A673 (cell line): ENCODE measurements around the gene KIFC3. TPM values are rescaled to one million over a fixed set of nuclear protein-coding genes. Genes with fewer than 3 reads are reported as not detected.

Experiments used
- BruUV-seq: library from RNA; stranded (reverse); fragments of 400-500 nt; replicated peaks from 2 replicates; lab custom pipeline; 2021; lab: Mats Ljungman, UMichigan
- CTCF ChIA-PET: fragments of 300-600 bp; sonication (Branson Sonifier 250); formaldehyde crosslinking; loops from one replicate; lab custom pipeline; 2022; ENCODE audit warnings: antibody characterized with exemption; lab: Charles Lee
- POLR2A ChIA-PET: fragments of 300-600 bp; sonication (Branson Sonifier 250); formaldehyde crosslinking; loops from one replicate; lab custom pipeline; 2022; ENCODE audit warnings: antibody characterized with exemption; ENCODE audit not compliant: low non-redundant PET; lab: Charles Lee
- DNase-seq: peaks from one replicate; pipeline ENCODE4 v3.0.0-alpha.2; 2015; ENCODE audit warnings: low spot score
- H3K27ac ChIP-seq: fragments of 200-600 bp; sonication (generic); 2 replicates; pipeline ENCODE4 v1.5.1; 2016; ENCODE audit warnings: mixed run types, low read depth, mild to moderate bottlenecking, mixed read lengths, antibody characterized with exemption, low read length; ENCODE audit not compliant: poor library complexity, severe bottlenecking
- H3K27me3 ChIP-seq: fragments of 200-600 bp; sonication (generic); replicated peaks from 2 replicates; pipeline ENCODE4 v1.6.1; 2017; ENCODE audit warnings: mixed run types, low read depth, mild to moderate bottlenecking, mixed read lengths, antibody characterized with exemption, low read length; ENCODE audit not compliant: insufficient read depth, poor library complexity
- H3K36me3 ChIP-seq: fragments of 200-600 bp; sonication (generic); 2 replicates; pipeline ENCODE4 v1.6.1; 2016; ENCODE audit warnings: mixed run types, mild to moderate bottlenecking, mixed read lengths, antibody characterized with exemption, low read length; ENCODE audit not compliant: insufficient read depth, poor library complexity, severe bottlenecking
- H3K4me1 ChIP-seq: fragments of 200-600 bp; sonication (generic); 2 replicates; pipeline ENCODE4 v1.6.1; 2017; ENCODE audit warnings: mixed run types, mild to moderate bottlenecking, mixed read lengths, antibody characterized with exemption, low read length; ENCODE audit not compliant: insufficient read depth, poor library complexity, severe bottlenecking
- H3K4me3 ChIP-seq: fragments of 200-600 bp; sonication (generic); 2 replicates; pipeline ENCODE4 v1.5.1; 2016; ENCODE audit warnings: low read depth, mixed run types, mild to moderate bottlenecking, mixed read lengths, low read length; ENCODE audit not compliant: poor library complexity, severe bottlenecking
- H3K9me3 ChIP-seq: fragments of 200-600 bp; sonication (generic); 2 replicates; pipeline ENCODE4 v1.6.1; 2016; ENCODE audit warnings: mixed run types, low read depth, mild to moderate bottlenecking, mixed read lengths, antibody characterized with exemption, low read length; ENCODE audit not compliant: poor library complexity, severe bottlenecking
- EZH2 ChIP-seq: fragments of 200-600 bp; sonication (generic); IDR thresholded peaks from 2 replicates; pipeline ENCODE4 v1.6.1; 2017; ENCODE audit warnings: borderline replicate concordance, low read depth, mild to moderate bottlenecking, mixed read lengths, antibody characterized with exemption, low read length; ENCODE audit not compliant: poor library complexity, severe bottlenecking
- intact Hi-C: fragments of 100-400 bp; cut with micrococcal nuclease; formaldehyde crosslinking; loops from one replicate; pipeline ENCODE4 v1.10.0; 2022; ENCODE audit not compliant: unreplicated experiment
- total RNA-seq: library from RNA; stranded (reverse); gene quantifications from 2 replicates; pipeline ENCODE4 v1.2.3, GENCODE V29; 2021
- TF ChIP-seq, protein P1 (sequence below): fragments of 300-800, 200-600 bp; sonication (generic); conservative IDR thresholded peaks from 2 replicates; pipeline ENCODE4 v1.5.1; 2017; ENCODE audit warnings: low read depth, mild to moderate bottlenecking, antibody characterized with exemption, low read length, moderate library complexity, mixed read lengths

The KIFC3 gene
- total RNA-seq, 1 experiment from 2014 or later: 198 TPM

DNA sequence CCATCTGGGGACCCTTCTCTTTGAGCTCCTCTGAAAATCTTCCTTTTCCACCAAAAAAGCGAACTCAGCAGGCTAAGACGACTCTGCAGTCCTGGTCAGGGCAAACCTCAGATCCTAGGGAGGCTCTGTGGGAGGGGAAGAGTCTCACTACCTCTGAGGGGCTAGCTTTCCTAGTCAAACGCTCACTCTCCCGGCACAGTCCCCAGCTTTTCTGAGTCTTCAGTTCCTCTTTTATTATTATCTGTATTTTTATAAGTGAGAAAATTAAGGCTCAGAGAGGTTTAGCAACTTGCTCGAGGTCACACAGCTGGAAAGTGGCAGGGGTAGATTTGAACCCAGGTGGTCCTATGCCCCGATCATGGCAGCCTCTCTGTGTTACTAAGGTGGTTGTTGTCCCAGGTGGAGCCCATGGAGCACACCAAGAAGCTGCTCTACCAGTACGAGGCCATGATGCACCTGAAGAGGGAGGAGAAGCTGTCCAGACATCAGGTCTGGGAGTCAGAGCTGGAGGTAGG is 75.8 kb downstream of the KIFC3 start:
- POLR2A ChIA-PET: no interaction called here
- Histone ChIP-seq H3K9me3 (no peaks in the 10 kb centered on the region), H3K36me3 (no peaks in the 10 kb centered on the region), H3K27ac (no peak overlapping the region), H3K27me3 (no peaks in the 10 kb centered on the region), H3K4me1 (no peaks in the 10 kb centered on the region), H3K4me3 (no peak overlapping the region)
- TF ChIP-seq EZH2: no peak
- TF ChIP-seq, protein P1, sequence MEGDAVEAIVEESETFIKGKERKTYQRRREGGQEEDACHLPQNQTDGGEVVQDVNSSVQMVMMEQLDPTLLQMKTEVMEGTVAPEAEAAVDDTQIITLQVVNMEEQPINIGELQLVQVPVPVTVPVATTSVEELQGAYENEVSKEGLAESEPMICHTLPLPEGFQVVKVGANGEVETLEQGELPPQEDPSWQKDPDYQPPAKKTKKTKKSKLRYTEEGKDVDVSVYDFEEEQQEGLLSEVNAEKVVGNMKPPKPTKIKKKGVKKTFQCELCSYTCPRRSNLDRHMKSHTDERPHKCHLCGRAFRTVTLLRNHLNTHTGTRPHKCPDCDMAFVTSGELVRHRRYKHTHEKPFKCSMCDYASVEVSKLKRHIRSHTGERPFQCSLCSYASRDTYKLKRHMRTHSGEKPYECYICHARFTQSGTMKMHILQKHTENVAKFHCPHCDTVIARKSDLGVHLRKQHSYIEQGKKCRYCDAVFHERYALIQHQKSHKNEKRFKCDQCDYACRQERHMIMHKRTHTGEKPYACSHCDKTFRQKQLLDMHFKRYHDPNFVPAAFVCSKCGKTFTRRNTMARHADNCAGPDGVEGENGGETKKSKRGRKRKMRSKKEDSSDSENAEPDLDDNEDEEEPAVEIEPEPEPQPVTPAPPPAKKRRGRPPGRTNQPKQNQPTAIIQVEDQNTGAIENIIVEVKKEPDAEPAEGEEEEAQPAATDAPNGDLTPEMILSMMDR: no peak
- DNase-seq: no peak
- BruUV-seq: no TSS peak
- intact Hi-C loops: no loop called here
- CTCF ChIA-PET: no interaction called here

DNA sequence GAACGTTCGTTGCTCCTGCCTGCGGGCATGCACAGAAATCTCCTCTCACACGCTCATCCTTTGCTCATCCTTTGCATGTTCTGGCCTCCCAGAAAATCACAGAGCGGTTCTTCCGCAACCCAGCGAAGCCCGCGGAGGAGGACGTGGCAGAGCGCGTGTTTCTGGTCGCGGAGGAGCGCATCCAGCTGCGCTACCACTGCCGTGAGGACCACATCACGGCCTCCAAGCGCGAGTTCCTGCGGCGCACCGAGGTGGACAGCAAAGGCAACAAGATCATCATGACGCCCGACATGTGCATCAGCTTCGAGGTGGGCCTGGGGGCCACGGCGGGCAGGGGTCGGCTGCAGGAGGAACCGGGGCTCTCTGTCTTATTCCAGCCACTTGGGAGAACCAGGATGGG is 76.3 kb downstream of the KIFC3 start:
- intact Hi-C loops: no loop called here

GRCh38 chr16:57725554-57725953 is 76.7 kb downstream of the KIFC3 start:
- no peaks in the 10 kb centered on the region for H3K9me3 ChIP-seq
- no peaks in the 10 kb centered on the region for H3K27me3 ChIP-seq
- DNase-seq: peak; percentile 43
- intact Hi-C loops: no loop called here
- H3K27ac ChIP-seq: no peak overlapping the region
- ChIA-PET POLR2A (interaction anchor here (0.6 kb wide), 1 partner anchor 127 kb away, joined by 3 read pairs; no protein-coding TSS in a partner anchor), CTCF (no interaction called here)
- no peaks in the 10 kb centered on the region for H3K36me3 ChIP-seq
- H3K4me1 ChIP-seq: no peaks in the 10 kb centered on the region
- no TSS peak for BruUV-seq
- TF ChIP-seq, protein P1: no peak
- no peak for TF ChIP-seq EZH2
- no peak overlapping the region for H3K4me3 ChIP-seq

More for the DNA sequence above, 76.3 kb downstream of the KIFC3 start:
- Histone ChIP-seq H3K27me3 (no peaks in the 10 kb centered on the region), H3K9me3 (no peaks in the 10 kb centered on the region), H3K4me3 (no peak overlapping the region), H3K27ac (no peak overlapping the region), H3K36me3 (no peaks in the 10 kb centered on the region), H3K4me1 (no peaks in the 10 kb centered on the region)
- CTCF ChIA-PET: no interaction called here
- TF ChIP-seq EZH2: no peak
- TF ChIP-seq, protein P1: no peak
- POLR2A ChIA-PET: interaction anchor here (0.6 kb wide), 1 partner anchor 127 kb away, joined by 3 read pairs; no protein-coding TSS in a partner anchor
- no peak for DNase-seq
- no TSS peak for BruUV-seq
